ENCODE results near the gene HOXC9. TPM values are rescaled to one million over a fixed set of nuclear protein-coding genes. Genes with fewer than 3 reads are reported as not detected.

HOXC9 gene
- total and polyA plus RNA-seq, 2 donors = 0.73 to 1.8 TPM

DNA sequence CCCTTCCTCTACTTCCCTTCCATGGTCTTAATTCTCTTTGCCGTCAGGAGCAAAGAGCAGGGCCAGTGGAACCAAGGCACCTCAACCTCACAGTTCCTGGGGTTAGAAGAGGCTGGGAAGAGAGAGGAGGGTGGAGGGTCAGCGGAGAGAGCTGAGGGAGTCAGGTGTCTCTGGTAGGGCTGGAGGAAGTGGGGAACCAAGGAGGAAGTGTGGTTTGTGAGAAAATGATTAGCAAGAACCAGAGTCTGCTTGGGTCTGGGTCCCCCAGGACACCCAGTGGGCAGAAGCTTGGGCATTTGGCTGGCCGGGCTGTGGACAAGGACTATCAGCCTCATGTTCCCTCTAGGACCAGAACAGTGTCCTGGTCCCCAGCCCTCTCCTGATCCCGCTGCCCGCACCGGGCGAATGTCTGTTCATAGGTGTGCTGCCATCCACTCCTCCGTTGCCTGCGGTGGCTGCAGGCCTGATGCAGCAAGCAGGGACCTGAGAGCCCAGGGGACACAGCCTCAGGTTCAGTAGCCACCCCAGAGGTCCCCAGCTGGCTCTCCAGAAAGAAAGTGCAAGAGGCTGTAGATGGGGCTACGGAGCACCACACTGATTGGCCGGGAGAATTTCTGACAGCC is 42.9 kb upstream of the HOXC9 start:
- DNase-seq (ENCODE audit: extremely low spot score) = no peak
- Histone ChIP-seq H3K36me3 (ENCODE audit: insufficient read depth) (no peaks in the 10 kb centered on the region), H3K4me1 (ENCODE audit: insufficient read depth) (no peaks in the 10 kb centered on the region), H3K27ac (ENCODE audit: low read depth) (no peak overlapping the region), H3K4me3 (ENCODE audit: low read depth, low read length) (no peak overlapping the region)
- 56% methylated on average over 11 of the region's 11 CpGs for WGBS

DNA sequence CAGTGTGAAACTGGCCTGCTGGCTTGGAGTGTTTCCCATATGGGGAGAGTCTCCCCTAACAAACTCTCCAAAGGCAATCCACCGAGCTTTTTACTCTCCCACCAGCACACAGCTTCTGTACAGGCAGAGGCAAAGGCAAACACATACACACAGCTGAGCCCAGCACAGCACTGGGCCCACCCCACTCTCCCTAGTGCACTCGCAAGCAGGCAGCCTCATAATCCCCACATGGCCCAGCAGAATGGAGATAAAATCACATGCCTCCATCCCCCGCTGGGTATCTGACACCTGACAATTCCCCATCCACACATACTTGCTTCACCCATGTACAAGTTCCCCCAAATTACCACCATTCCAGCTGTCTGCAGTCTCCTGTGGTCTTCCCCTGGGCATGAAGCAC is 41.8 kb upstream of the HOXC9 start:
- Histone ChIP-seq H3K4me3 (ENCODE audit: low read depth, low read length) (no peak overlapping the region), H3K27ac (ENCODE audit: low read depth) (no peak overlapping the region), H3K4me1 (ENCODE audit: insufficient read depth) (no peaks in the 10 kb centered on the region), H3K36me3 (ENCODE audit: insufficient read depth) (no peaks in the 10 kb centered on the region)
- 64% methylated on average over 3 of the region's 3 CpGs for WGBS
- no peak for DNase-seq (ENCODE audit: extremely low spot score)

DNA sequence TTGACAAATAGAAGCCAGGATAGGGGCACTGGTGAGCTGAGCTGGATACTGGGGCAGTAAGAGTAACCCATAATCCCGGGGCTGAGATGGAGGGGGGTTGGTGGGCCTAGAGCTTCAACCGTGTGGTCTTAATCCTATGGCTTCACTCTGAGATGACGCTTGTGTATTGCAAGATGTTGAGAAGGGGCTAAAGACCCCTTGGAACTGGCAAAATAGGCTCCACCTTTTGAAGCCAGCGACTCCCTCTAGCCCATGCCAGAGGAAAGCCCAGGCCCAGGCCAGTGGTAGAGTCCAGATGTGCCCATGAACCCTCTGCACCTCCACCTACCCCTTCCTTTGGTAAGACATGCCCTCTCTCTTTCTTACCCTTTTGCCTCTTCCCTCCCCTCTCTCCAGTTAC is 40.6 kb upstream of the HOXC9 start:
- WGBS = 51% methylated on average over 4 of the region's 4 CpGs

DNA sequence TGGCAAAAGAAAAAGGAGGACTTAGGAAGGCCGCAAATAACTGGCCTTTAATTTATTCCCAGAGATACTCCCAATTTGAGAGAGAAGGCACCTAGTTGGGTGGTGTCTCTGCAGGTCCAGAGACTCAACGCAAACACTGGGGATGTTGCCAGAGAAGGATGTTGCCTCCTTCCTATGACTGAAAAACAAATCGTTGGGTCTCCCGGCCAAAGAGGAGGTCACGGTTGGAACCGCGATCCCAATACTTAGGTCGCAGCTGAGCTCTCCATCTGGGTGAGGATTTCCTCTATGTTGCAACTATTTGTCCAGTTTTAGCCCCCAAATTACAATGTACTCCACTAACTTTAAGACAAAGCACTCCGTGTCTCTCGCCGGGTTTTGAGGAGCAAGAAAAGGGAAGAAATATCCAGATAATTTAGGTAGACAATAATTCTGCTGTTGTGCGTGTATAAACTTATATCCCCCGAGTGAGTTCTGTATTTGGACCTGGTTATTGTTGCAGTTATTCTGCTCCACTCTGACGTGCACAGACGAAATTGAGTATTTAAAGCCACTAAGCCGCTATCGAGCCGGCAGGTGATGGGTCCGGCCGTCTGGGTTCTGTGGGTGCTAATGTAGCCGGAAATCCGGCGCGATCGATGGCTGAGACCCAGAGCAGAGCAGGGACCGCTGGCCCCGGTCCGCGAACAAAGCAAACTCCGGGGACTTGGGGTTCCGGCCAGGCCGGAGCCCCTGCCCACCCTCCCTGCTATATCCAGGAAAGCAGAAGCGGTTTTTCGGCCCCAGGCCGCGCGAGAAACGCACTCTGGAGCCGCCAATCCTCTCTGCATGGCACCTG is 39.6 kb upstream of the HOXC9 start:
- H3K36me3 ChIP-seq (ENCODE audit: insufficient read depth) = no peaks in the 10 kb centered on the region
- 58% methylated on average over 39 of the region's 39 CpGs for WGBS
- no peak overlapping the region for H3K4me3 ChIP-seq (ENCODE audit: low read depth, low read length)
- DNase-seq (ENCODE audit: extremely low spot score) = no peak
- no peaks in the 10 kb centered on the region for H3K4me1 ChIP-seq (ENCODE audit: insufficient read depth)
- no peak overlapping the region for H3K27ac ChIP-seq (ENCODE audit: low read depth)

More for the DNA sequence above, 40.6 kb upstream of the HOXC9 start:
- H3K36me3 ChIP-seq (ENCODE audit: insufficient read depth) = no peaks in the 10 kb centered on the region
- no peak overlapping the region for H3K4me3 ChIP-seq (ENCODE audit: low read depth, low read length)
- H3K4me1 ChIP-seq (ENCODE audit: insufficient read depth) = no peaks in the 10 kb centered on the region
- H3K27ac ChIP-seq (ENCODE audit: low read depth) = no peak overlapping the region
- no peak for DNase-seq (ENCODE audit: extremely low spot score)

DNA sequence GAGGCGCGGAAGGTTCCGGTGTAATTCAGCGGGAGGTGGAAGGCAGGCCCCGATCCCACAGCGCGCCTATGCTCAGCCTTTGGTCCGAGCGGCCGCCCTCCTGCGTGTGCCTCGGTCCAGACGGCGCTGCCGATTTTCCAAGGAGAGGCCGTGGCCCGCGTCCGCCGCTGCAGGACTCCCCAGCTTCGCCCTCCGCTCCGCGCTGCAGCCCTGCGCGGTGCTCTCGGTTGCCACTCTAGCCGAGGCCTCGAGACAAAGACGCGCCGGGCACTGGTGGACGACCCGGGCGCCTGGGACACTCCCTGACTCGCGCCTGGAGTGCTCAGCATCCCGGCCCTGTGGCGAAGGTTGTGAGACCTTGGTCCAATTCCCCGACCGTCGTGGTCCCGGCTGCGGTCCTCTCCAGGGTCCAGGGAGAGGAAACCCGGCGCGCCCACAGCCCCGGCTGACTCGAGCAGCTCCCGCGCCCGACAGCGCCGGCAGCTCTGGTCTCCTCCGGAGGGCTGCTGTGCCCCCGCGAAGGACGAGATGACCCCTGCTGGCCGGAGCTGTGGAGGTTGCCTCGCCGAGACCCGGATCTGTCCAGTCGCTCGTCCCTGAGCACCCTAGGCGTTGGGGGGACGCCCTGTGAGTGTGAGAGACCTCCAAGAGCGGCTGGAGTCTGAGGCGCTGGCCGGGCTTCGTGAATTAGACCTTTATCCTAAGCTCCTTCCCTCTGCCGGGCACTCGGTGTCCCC is 38.8 kb upstream of the HOXC9 start:
- no peak overlapping the region for H3K27ac ChIP-seq (ENCODE audit: low read depth)
- no peaks in the 10 kb centered on the region for H3K36me3 ChIP-seq (ENCODE audit: insufficient read depth)
- 46% methylated on average over 72 of the region's 72 CpGs for WGBS
- H3K4me3 ChIP-seq (ENCODE audit: low read depth, low read length) = no peak overlapping the region
- DNase-seq (ENCODE audit: extremely low spot score) = no peak
- no peaks in the 10 kb centered on the region for H3K4me1 ChIP-seq (ENCODE audit: insufficient read depth)

DNA sequence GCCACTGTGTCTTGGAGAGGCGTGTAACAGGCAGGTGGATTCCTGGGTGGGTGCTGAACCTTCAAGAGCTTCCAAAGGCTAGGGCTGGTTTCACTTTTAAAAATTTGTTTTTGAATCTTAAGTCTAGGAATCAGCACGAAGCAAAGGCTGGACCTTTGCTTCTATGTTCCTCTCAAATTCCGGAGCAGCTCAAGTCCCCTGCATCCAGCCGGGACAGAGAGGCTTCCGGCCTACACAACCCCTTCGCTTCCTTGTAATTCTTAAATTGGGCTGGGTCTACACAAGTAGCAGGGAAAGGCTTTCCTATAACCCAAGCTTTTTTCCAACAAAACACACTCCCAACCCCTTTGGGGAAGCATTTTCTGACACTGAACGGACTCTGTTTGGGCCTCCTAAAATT is 37.0 kb upstream of the HOXC9 start:
- DNase-seq (ENCODE audit: extremely low spot score) = no peak

DNA sequence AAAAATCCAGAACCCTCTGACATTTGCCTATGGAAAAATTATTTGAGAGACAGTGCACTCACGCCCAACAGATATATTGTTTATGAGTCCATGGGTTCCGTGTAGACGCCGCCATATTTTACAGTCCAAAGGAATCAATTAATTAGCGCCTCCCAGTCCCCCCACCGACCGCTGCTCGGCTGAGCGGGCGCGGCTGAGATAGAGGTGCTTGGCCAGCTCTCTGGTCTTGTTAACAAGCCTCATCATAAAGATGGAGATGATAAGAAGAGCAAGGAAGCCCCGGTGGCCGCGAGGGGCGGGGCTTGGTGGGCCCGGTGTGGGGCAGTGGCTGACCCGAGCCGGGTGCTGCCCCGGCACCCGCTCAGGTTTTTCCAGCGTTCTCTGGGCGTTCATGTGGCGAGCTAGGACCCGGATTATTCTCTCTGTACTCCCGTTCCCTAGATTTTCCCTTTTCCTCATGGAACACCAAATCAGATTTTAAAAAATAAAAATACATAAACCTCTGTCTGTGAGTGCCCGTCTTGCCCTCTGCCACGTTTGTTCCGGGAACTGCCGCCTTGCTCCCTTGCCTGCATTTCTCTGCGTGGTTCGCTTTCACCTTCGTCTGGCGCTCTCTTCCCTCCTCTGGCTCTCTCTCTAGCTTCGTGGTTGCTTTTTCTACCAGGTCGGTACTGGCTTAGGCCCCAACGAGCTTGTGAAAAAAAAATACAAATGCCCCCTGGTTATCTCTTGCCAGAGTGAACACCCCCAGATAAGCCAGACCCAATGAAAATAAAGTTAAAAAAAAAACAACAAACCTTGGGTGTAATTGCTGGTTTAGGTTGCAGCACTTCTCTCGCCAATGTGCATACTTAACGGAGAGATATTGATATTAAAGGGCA is 36.3 kb upstream of the HOXC9 start:
- H3K36me3 ChIP-seq (ENCODE audit: insufficient read depth) = no peaks in the 10 kb centered on the region
- WGBS = 42% methylated on average over 38 of the region's 38 CpGs
- no peak overlapping the region for H3K27ac ChIP-seq (ENCODE audit: low read depth)
- no peak for DNase-seq (ENCODE audit: extremely low spot score)
- no peaks in the 10 kb centered on the region for H3K4me1 ChIP-seq (ENCODE audit: insufficient read depth)
- no peak overlapping the region for H3K4me3 ChIP-seq (ENCODE audit: low read depth, low read length)

More for the DNA sequence above, 37.0 kb upstream of the HOXC9 start:
- Histone ChIP-seq H3K4me1 (ENCODE audit: insufficient read depth) (no peaks in the 10 kb centered on the region), H3K27ac (ENCODE audit: low read depth) (no peak overlapping the region), H3K36me3 (ENCODE audit: insufficient read depth) (no peaks in the 10 kb centered on the region), H3K4me3 (ENCODE audit: low read depth, low read length) (no peak overlapping the region)
- WGBS = 72% methylated on average over 7 of the region's 7 CpGs

DNA sequence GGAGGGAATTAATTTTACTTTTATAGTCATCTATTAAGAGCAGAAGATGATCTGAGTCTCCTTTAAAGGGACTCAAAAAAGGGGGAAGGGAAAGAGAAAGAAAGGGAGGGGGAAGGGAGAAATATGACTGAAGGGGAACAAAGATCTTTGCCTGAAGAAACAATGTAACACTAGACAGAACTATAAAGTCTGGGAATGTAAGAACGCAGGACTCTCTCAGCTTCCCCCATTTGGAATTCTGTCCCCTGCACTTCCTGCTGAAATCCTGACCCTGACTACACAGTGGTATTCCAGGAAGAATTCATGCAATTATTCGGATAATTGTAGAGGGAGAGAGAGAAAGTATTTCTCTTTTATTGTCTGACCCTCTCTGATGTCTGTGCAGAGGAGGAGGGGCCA is 35.6 kb upstream of the HOXC9 start:
- H3K27ac ChIP-seq (ENCODE audit: low read depth) = no peak overlapping the region
- no peak for DNase-seq (ENCODE audit: extremely low spot score)
- 45% methylated on average over 2 of the region's 2 CpGs for WGBS
- H3K36me3 ChIP-seq (ENCODE audit: insufficient read depth) = no peaks in the 10 kb centered on the region
- H3K4me3 ChIP-seq (ENCODE audit: low read depth, low read length) = no peak overlapping the region
- no peaks in the 10 kb centered on the region for H3K4me1 ChIP-seq (ENCODE audit: insufficient read depth)

DNA sequence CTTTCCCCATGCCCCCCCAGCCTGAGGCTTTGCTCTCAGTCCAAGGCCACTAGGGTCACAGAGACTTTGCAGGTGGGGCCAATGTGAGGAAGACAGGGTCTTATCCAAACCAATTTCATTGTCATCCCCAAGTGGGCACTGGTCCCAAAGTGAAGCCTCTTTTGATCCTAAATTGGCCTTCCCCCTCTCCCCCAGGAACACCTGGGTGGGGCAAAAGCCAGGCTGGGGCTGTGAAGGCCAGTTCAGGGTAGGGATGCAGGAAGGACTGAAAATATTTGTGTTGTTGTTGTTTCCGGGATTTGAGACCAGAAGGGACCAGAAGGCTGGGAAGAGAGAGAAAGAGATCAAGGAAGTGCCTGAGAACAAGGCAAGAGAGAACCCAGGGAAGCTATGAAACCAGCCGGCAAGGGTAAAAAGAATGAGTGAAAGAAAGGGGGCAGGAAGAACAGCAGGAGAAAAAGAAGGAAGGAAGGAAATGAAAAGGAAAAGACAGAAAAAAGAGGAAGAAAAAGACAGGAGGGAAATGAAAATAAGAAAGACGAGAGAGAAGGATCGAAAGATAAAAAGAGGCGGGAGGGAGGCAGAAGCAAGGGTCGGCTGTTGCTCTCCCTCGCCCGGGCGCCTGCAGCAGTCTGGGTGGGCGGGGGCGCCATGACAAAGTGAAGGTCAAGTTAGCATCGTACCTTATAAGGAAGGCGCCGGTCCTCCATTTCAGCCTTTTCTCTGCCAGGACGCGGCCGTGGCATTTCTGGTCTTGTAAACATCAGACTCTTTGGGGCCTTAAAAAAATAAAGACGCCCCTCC is 34.5 kb upstream of the HOXC9 start:
- H3K4me3 ChIP-seq (ENCODE audit: low read depth, low read length) = peak overlapping the region; percentile 9
- DNase-seq (ENCODE audit: extremely low spot score) = no peak
- 3% methylated on average over 18 of the region's 18 CpGs for WGBS
- H3K36me3 ChIP-seq (ENCODE audit: insufficient read depth) = no peaks in the 10 kb centered on the region
- no peaks in the 10 kb centered on the region for H3K4me1 ChIP-seq (ENCODE audit: insufficient read depth)
- H3K27ac ChIP-seq (ENCODE audit: low read depth) = no peak overlapping the region

DNA sequence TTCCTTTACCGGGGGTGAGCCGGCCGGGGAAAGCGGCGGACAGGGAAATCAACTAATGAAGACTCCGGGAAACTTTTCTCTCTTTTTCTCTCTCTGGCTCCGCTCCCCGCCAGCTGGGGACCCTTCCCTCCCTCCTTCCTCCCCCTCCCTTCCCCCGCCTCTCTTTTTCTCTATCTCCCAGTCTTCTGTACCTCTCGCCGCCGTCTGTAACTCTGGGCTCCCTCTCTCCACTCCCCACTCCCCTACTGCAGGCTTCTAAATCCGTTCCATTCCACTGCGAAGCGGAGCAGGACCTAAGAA is 33.9 kb upstream of the HOXC9 start:
- H3K4me1 ChIP-seq (ENCODE audit: insufficient read depth) = no peaks in the 10 kb centered on the region
- peak overlapping the region; percentile 54 for H3K27ac ChIP-seq (ENCODE audit: low read depth)
- DNase-seq (ENCODE audit: extremely low spot score) = no peak
- peak overlapping the region; percentile 9 for H3K4me3 ChIP-seq (ENCODE audit: low read depth, low read length)
- WGBS = 3% methylated on average over 15 of the region's 15 CpGs
- H3K36me3 ChIP-seq (ENCODE audit: insufficient read depth) = no peaks in the 10 kb centered on the region

DNA sequence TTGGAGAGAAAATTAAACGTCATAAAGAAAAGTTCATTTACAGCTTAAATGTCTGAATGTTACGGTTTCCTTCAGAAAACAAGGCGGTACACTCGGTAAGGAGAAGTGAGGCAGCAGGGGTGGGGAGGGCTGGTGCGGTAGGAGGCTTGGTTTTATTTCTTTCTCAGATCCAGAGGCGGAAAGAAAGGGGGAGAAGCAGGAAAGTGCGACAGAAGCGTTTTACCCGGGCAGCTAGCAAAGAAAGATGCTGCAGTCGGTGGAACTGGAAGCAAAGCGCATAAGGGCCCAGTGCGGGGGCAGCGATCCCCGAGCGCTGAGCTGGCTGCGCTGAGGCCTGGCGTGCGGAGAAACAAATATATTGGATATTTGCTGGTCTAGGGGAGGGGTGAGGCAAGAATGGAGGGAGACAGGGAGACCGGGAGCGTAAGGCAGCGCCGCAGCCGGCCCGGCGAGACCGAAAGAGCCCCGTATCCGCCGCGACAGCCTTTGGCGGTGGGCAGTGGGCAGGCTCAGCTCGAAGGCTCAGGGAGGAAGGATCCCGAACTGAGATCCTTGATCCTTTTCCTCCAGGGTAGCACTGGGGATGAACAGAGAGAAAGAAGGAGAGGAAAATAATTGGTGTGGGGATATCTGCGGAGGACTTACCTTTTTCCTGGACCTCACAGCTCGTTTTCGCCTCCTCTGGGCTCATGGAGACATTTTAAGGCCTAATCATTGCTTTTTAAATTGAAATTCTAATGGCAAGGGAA is 33.4 kb upstream of the HOXC9 start:
- 18% methylated on average over 36 of the region's 36 CpGs for WGBS
- Histone ChIP-seq H3K36me3 (ENCODE audit: insufficient read depth) (no peaks in the 10 kb centered on the region), H3K4me3 (ENCODE audit: low read depth, low read length) (peak overlapping the region; percentile 9), H3K27ac (ENCODE audit: low read depth) (peak overlapping the region; percentile 54), H3K4me1 (ENCODE audit: insufficient read depth) (no peaks in the 10 kb centered on the region)
- no peak for DNase-seq (ENCODE audit: extremely low spot score)

DNA sequence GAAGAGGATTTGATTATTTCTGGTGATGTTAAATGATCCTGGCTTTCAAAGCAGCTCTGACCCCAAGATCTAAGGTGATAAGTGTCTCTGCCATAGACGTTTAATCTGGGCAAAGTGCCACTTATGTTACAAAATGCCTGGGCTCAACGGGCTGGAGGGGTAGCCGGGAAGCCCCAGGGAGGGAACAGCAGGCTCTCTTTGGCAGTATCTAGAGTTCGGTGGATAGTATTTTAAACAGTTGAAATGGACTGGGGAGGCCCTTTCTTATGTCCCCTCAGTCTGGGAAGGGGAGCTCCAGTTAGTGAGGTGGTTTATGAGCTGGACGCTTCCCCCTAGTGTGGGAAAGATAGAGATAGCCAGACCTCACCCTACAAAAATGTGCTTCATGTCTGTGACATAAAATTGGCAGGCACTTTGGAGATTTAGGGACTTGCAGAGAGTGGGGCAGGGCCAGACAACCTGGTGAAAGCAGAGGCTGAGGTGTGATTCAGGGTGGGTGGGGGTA is 32.5 kb upstream of the HOXC9 start:
- WGBS = 35% methylated on average over 5 of the region's 5 CpGs
- H3K4me1 ChIP-seq (ENCODE audit: insufficient read depth) = no peaks in the 10 kb centered on the region
- no peak overlapping the region for H3K27ac ChIP-seq (ENCODE audit: low read depth)
- H3K36me3 ChIP-seq (ENCODE audit: insufficient read depth) = no peaks in the 10 kb centered on the region
- H3K4me3 ChIP-seq (ENCODE audit: low read depth, low read length) = no peak overlapping the region
- no peak for DNase-seq (ENCODE audit: extremely low spot score)
